H9 (cell line): ENCODE data around the gene ADAMTSL2. TPM values are rescaled to one million over a fixed set of nuclear protein-coding genes. Genes with fewer than 3 reads are reported as not detected.

Source experiments
- DNase-seq: peaks from one replicate; pipeline ENCODE4 v3.0.0-alpha.2; 2017
- H2AFZ ChIP-seq: one replicate; pipeline ENCODE4 v1.6.1; 2013; ENCODE audit warnings: mild to moderate bottlenecking, low read length, control low read depth, moderate library complexity
- H2AK5ac ChIP-seq: 2 replicates; pipeline ENCODE4 v1.6.1; 2013; ENCODE audit warnings: low read length, control low read depth, mixed read lengths; ENCODE audit not compliant: insufficient read length
- H2BK120ac ChIP-seq: one replicate; pipeline ENCODE4 v1.6.1; 2013; ENCODE audit warnings: low read depth, mild to moderate bottlenecking, low read length, control low read depth, inconsistent platforms; ENCODE audit not compliant: poor library complexity, severe bottlenecking
- H2BK12ac ChIP-seq: 2 replicates; pipeline ENCODE4 v1.6.1; 2013; ENCODE audit warnings: low read length, control low read depth, mixed read lengths, low read depth; ENCODE audit not compliant: insufficient read length
- H2BK15ac ChIP-seq: 2 replicates; pipeline ENCODE4 v1.6.1; 2013; ENCODE audit warnings: low read depth, low read length, control low read depth
- H2BK20ac ChIP-seq: one replicate; pipeline ENCODE4 v1.6.1; 2013; ENCODE audit warnings: low read depth, mild to moderate bottlenecking, low read length, control low read depth, inconsistent platforms; ENCODE audit not compliant: poor library complexity, severe bottlenecking
- H2BK5ac ChIP-seq: 2 replicates; pipeline ENCODE4 v1.6.1; 2013; ENCODE audit warnings: low read length, control low read depth, mixed read lengths; ENCODE audit not compliant: insufficient read length
- H3K14ac ChIP-seq: 2 replicates; pipeline ENCODE4 v1.6.1; 2013; ENCODE audit warnings: low read length, control low read depth; ENCODE audit not compliant: insufficient read depth
- H3K18ac ChIP-seq: 2 replicates; pipeline ENCODE4 v1.6.1; 2013; ENCODE audit warnings: low read depth, mild to moderate bottlenecking, mixed read lengths, low read length, control low read depth; ENCODE audit not compliant: insufficient read length
- H3K23ac ChIP-seq: 2 replicates; pipeline ENCODE4 v1.6.1; 2013; ENCODE audit warnings: low read length, control low read depth, mixed read lengths, low read depth; ENCODE audit not compliant: insufficient read length
- H3K23me2 ChIP-seq: 2 replicates; pipeline ENCODE4 v1.6.1; 2013; ENCODE audit warnings: low read depth, mild to moderate bottlenecking, mixed read lengths, low read length, control low read depth; ENCODE audit not compliant: insufficient read length, poor library complexity, severe bottlenecking
- H3K27ac ChIP-seq: 2 replicates; pipeline ENCODE4 v1.5.1; 2013; ENCODE audit warnings: low read length, control low read depth, mixed read lengths, low read depth; ENCODE audit not compliant: insufficient read length
- H3K27me3 ChIP-seq: 2 replicates; pipeline ENCODE4 v1.6.1; 2013; ENCODE audit warnings: low read length, control low read depth, inconsistent platforms; ENCODE audit not compliant: insufficient read depth
- H3K4ac ChIP-seq: 2 replicates; pipeline ENCODE4 v1.6.1; 2013; ENCODE audit warnings: low read depth, mild to moderate bottlenecking, control low read depth, inconsistent platforms, low read length, moderate library complexity
- H3K4me1 ChIP-seq: 2 replicates; pipeline ENCODE4 v1.6.1; 2013; ENCODE audit warnings: low read length, control low read depth, inconsistent platforms; ENCODE audit not compliant: insufficient read depth
- H3K4me2 ChIP-seq: 2 replicates; pipeline ENCODE4 v1.6.1; 2013; ENCODE audit warnings: low read length, control low read depth, mixed read lengths; ENCODE audit not compliant: insufficient read length, insufficient read depth
- H3K56ac ChIP-seq: 2 replicates; pipeline ENCODE4 v1.6.1; 2013; ENCODE audit warnings: low read depth, mild to moderate bottlenecking, mixed read lengths, low read length, control low read depth; ENCODE audit not compliant: insufficient read length
- H3K79me1 ChIP-seq: 2 replicates; pipeline ENCODE4 v1.6.1; 2013; ENCODE audit warnings: low read depth, mild to moderate bottlenecking, moderate library complexity, low read length, control low read depth, inconsistent platforms; ENCODE audit not compliant: insufficient read depth, poor library complexity, severe bottlenecking
- H3K79me2 ChIP-seq: 2 replicates; pipeline ENCODE4 v1.6.1; 2013; ENCODE audit warnings: low read length, control low read depth, inconsistent platforms; ENCODE audit not compliant: insufficient read depth
- H3K9ac ChIP-seq: 2 replicates; pipeline ENCODE4 v1.6.1; 2013; ENCODE audit warnings: low read length, control low read depth, mixed read lengths; ENCODE audit not compliant: insufficient read length; ENCODE audit errors: extremely low read depth
- H3K9me3 ChIP-seq: one replicate; pipeline ENCODE4 v1.6.1; 2013; ENCODE audit warnings: low read depth, low read length, inconsistent platforms; ENCODE audit not compliant: control insufficient read depth
- H3T11ph ChIP-seq: one replicate; pipeline ENCODE4 v1.6.1; 2013; ENCODE audit warnings: mild to moderate bottlenecking, low read length, control low read depth, inconsistent platforms
- H4K20me1 ChIP-seq: one replicate; pipeline ENCODE4 v1.6.1; 2013; ENCODE audit not compliant: control insufficient read depth, insufficient read length, insufficient read depth
- H4K5ac ChIP-seq: 2 replicates; pipeline ENCODE4 v1.6.1; 2013; ENCODE audit warnings: low read depth, mild to moderate bottlenecking, mixed read lengths, low read length, control low read depth; ENCODE audit not compliant: insufficient read length
- H4K8ac ChIP-seq: replicated peaks from 2 replicates; pipeline ENCODE4 v1.6.1; 2013; ENCODE audit warnings: low read length, control low read depth, mixed read lengths, low read depth; ENCODE audit not compliant: insufficient read length
- H4K91ac ChIP-seq: 2 replicates; pipeline ENCODE4 v1.6.1; 2013; ENCODE audit warnings: low read depth, mild to moderate bottlenecking, moderate library complexity, mixed read lengths, low read length, control low read depth; ENCODE audit not compliant: insufficient read length
- H3K27ac Mint-ChIP-seq, 3 experiments: 2 replicates in 2 of 3; 3 replicates in 1 of 3; pipeline ENCODE4 v1.8.0; 2020 to 2021; ENCODE audit warnings: mixed read lengths in 3 of 3, mild to moderate bottlenecking in 1 of 3, moderate library complexity in 1 of 3
- H3K27me3 Mint-ChIP-seq: 2 replicates; pipeline ENCODE4 v1.8.0; 2021; ENCODE audit warnings: low read depth, mild to moderate bottlenecking, moderate library complexity, mixed read lengths
- H3K36me3 Mint-ChIP-seq, 3 experiments: 2 replicates in 2 of 3; 3 replicates in 1 of 3; pipeline ENCODE4 v1.8.0; 2020 to 2021; ENCODE audit warnings: low read depth in 3 of 3, mixed read lengths in 3 of 3; ENCODE audit not compliant: insufficient read depth in 1 of 3
- H3K4me1 Mint-ChIP-seq, 2 experiments: 2 replicates each; pipeline ENCODE4 v1.8.0; 2020; ENCODE audit warnings: mixed read lengths in 2 of 2
- H3K4me3 Mint-ChIP-seq, 2 experiments: 2 replicates in 1 of 2; 3 replicates in 1 of 2; pipeline ENCODE4 v1.8.0; 2020 to 2021; ENCODE audit warnings: mild to moderate bottlenecking in 2 of 2, mixed read lengths in 2 of 2, moderate library complexity in 1 of 2
- H3K9me3 Mint-ChIP-seq, 2 experiments: 2 replicates in 1 of 2; 3 replicates in 1 of 2; pipeline ENCODE4 v1.8.0; 2020; ENCODE audit warnings: mild to moderate bottlenecking in 2 of 2, mixed read lengths in 2 of 2, moderate library complexity in 1 of 2
- CTCF ChIP-seq: fragments of 200-600 bp; sonication (generic); conservative IDR thresholded peaks from 3 replicates; pipeline ENCODE4 v1.8.0; 2021; ENCODE audit warnings: antibody characterized with exemption, mild to moderate bottlenecking
- WGBS: extraction: QIAGEN DNeasy Blood & Tissue Kit; methylation state at CpG from one replicate; pipeline ENCODE4 v1.1.7; 2013; ENCODE audit warnings: missing lambda C conversion rate, low lambda C conversion rate, mixed read lengths; ENCODE audit not compliant: insufficient read length; ENCODE audit errors: extremely low coverage; 5-methylcytosine and 5-hydroxymethylcytosine counted together
- total RNA-seq: library from RNA; stranded (reverse); gene quantifications from 2 replicates; pipeline ENCODE4 v1.2.1, GENCODE V29; 2021

ADAMTSL2 gene
- total RNA-seq, 1 experiment from 2014 or later = 0.61 TPM

- no peaks in the 10 kb centered on the region for H3K27me3 ChIP-seq
- TF ChIP-seq CTCF = peak; percentile 23; the same call in 1 of the 3 replicates
- no peak overlapping the region for H2BK120ac ChIP-seq
- no peak overlapping the region for H3K4me3 Mint-ChIP-seq
- no peak overlapping the region for H3K27ac ChIP-seq
- peaks cover 24 to 26% of the 10 kb centered on the region in 2 experiments for H3K4me1 Mint-ChIP-seq
- no peak overlapping the region for H2BK20ac ChIP-seq
- no peaks in the 10 kb centered on the region for H3K23me2 ChIP-seq
- WGBS = no CpG with 5 or more reads among the region's 31 CpGs
- H3K79me1 ChIP-seq = no peaks in the 10 kb centered on the region
- no peak overlapping the region for H3K27ac Mint-ChIP-seq
- H4K91ac ChIP-seq = no peak overlapping the region
- no peak overlapping the region for H3K4ac ChIP-seq
- no peak overlapping the region for H2BK15ac ChIP-seq
- peaks cover 2% of the 10 kb centered on the region; the same call in 1 of the 2 replicates for H3K4me1 ChIP-seq
- no peak overlapping the region for H4K8ac ChIP-seq
- no peak overlapping the region for H3K23ac ChIP-seq
- H3K79me2 ChIP-seq = no peaks in the 10 kb centered on the region
- H3K18ac ChIP-seq = no peak overlapping the region
- H3K9me3 ChIP-seq = no peaks in the 10 kb centered on the region
- no peak overlapping the region for H2BK5ac ChIP-seq
- H3K56ac ChIP-seq = no peak overlapping the region
- no peak overlapping the region for H2BK12ac ChIP-seq
- H3K4me2 ChIP-seq = no peak overlapping the region
- H3K36me3 Mint-ChIP-seq = no peaks in the 10 kb centered on the region; a peak in 1 of 7 replicates
- no peak overlapping the region for H3T11ph ChIP-seq
- H3K9me3 Mint-ChIP-seq = no peaks in the 10 kb centered on the region; a peak in 1 of 5 replicates
- peak; percentile 64 for DNase-seq
- H3K27me3 Mint-ChIP-seq = peaks cover 3% of the 10 kb centered on the region
- no peaks in the 10 kb centered on the region for H4K20me1 ChIP-seq
- H2AK5ac ChIP-seq = no peak overlapping the region
- H3K9ac ChIP-seq = no peak overlapping the region
- H4K5ac ChIP-seq = no peak overlapping the region
- no peak overlapping the region; the same call in 1 of the 2 replicates for H3K14ac ChIP-seq
- no peak overlapping the region for H2AFZ ChIP-seq
Measured at GRCh38 chr9:133553973-133554713, 19.6 kb downstream of the ADAMTSL2 start.
